SKM-1 treated with dmso at 0.1 percent for 144 hours (cell line): ENCODE measurements around the gene OASL.
A peak's percentile ranks its signal among the peaks of the same experiment; 100 is the strongest.
"Not testable (repeated sequence)": the region's sequence is repeated elsewhere in the genome, so short reads cannot be mapped to it uniquely, and the experiment has no call there.

ENCODE experiments used
- DNase-seq: peaks from one replicate; lab custom pipeline; 2025; ENCODE audit not compliant: unreplicated experiment; lab: John Stamatoyannopoulos, UW

The OASL gene

GRCh38 chr12:121038861-121039668, at the start of gene OASL:
OASL (minus strand) TSS chr12:121039246; CDS start chr12:121038971, 275 bp downstream.
- DNase-seq, result no peak

- DNase-seq, result no peak
Observed at GRCh38 chr12:121088195-121088585, 49.1 kb upstream of the OASL start.

GRCh38 chr12:121087467-121088194, 48.6 kb upstream of the OASL start:
- no peak for DNase-seq

GRCh38 chr12:121086781-121087295, 47.8 kb upstream of the OASL start:
- DNase-seq, result no peak

- no peak for DNase-seq
Observed at GRCh38 chr12:121085506-121086353, 46.7 kb upstream of the OASL start.

GRCh38 chr12:121085069-121085468, 46.0 kb upstream of the OASL start:
- DNase-seq, result no peak

GRCh38 chr12:121084229-121084628, 45.2 kb upstream of the OASL start:
- no peak for DNase-seq

GRCh38 chr12:121080909-121081308, 41.9 kb upstream of the OASL start:
- no peak for DNase-seq

GRCh38 chr12:121079736-121080272, 40.8 kb upstream of the OASL start:
- no peak for DNase-seq

- not testable (repeated sequence) for DNase-seq
Observed at GRCh38 chr12:121077440-121077839, 38.4 kb upstream of the OASL start.

- not testable (repeated sequence) for DNase-seq
Observed at GRCh38 chr12:121075911-121076310, 36.9 kb upstream of the OASL start.

- no peak for DNase-seq
Observed at GRCh38 chr12:121072147-121072546, 33.1 kb upstream of the OASL start.

- DNase-seq, result no peak
Observed at GRCh38 chr12:121069206-121069605, 30.2 kb upstream of the OASL start.

GRCh38 chr12:121065345-121065744, 26.3 kb upstream of the OASL start:
- no peak for DNase-seq

GRCh38 chr12:121064586-121064985, 25.5 kb upstream of the OASL start:
- DNase-seq, result not testable (repeated sequence)

GRCh38 chr12:121064116-121064515, 25.1 kb upstream of the OASL start:
- no peak for DNase-seq

- no peak for DNase-seq
Observed at GRCh38 chr12:121062391-121063045, 23.5 kb upstream of the OASL start.

- DNase-seq, result no peak
Observed at GRCh38 chr12:121061831-121062230, 22.8 kb upstream of the OASL start.

- DNase-seq, result peak; percentile 39
Observed at GRCh38 chr12:121060149-121061001, 21.3 kb upstream of the OASL start.
